ENCODE data around the gene ATP8B4. TPM values are rescaled to one million over a fixed set of nuclear protein-coding genes. Genes with fewer than 3 reads are reported as not detected.

ATP8B4 gene
- total RNA-seq, 6 experiments from 2014 or later: 4.5 to 10.1 (median 6.7) TPM

DNA sequence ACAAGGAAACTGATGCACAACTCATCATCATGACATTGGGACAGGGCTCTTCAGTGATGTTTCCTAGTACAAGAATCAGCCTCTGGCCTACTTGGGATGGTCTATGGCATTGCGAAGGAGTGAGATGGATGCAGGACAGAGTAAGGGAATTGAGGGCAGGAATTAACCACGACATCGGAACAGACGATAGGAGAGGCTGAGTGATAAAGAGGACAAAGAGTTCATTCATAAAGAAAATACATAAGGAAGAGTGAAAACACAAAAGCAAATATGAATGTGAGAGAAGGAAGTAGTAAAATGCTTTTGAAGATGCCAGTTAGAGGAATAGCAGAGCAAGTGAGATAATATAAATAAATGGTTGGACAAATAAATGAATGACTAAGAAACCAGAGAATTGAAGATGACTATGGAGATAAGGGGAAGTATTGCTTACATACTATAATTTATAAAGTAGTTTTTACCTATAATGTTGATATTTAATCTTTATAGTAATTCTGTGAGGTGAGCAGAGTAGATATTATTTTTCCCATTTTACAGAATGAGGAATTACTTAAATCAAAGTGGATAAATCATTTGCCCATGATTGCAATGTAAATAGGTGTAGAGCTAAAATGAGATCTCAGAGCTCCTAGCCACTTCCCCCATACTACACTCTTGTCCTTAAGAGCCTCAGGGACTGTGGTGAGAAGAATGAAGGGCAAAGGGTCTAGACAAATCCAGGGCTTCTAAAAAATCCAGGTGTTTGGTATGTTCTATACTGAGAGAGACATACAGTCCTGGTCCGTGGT, 294.9 kb downstream of the ATP8B4 start:
- intact Hi-C loops (cut with DNase I): no loop called here
- no peaks in the 10 kb centered on the region for H3K36me3 ChIP-seq
- WGBS (ENCODE audit: insufficient coverage, low coverage, low lambda C conversion rate, missing lambda C conversion rate): 65% methylated on average over 5 of the region's 5 CpGs
- H3K4me3 ChIP-seq: no peak overlapping the region
- no peak for ATAC-seq
- H3K27me3 ChIP-seq: no peaks in the 10 kb centered on the region
- H3K9me3 ChIP-seq: no peaks in the 10 kb centered on the region
- no peaks in the 10 kb centered on the region for H3K4me1 ChIP-seq
- TF ChIP-seq, protein P1, sequence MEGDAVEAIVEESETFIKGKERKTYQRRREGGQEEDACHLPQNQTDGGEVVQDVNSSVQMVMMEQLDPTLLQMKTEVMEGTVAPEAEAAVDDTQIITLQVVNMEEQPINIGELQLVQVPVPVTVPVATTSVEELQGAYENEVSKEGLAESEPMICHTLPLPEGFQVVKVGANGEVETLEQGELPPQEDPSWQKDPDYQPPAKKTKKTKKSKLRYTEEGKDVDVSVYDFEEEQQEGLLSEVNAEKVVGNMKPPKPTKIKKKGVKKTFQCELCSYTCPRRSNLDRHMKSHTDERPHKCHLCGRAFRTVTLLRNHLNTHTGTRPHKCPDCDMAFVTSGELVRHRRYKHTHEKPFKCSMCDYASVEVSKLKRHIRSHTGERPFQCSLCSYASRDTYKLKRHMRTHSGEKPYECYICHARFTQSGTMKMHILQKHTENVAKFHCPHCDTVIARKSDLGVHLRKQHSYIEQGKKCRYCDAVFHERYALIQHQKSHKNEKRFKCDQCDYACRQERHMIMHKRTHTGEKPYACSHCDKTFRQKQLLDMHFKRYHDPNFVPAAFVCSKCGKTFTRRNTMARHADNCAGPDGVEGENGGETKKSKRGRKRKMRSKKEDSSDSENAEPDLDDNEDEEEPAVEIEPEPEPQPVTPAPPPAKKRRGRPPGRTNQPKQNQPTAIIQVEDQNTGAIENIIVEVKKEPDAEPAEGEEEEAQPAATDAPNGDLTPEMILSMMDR (IDR thresholded peaks at IDR 0.05): no peak
- no peak for TF ChIP-seq POLR2A (IDR thresholded peaks at IDR 0.05)
- DNase-seq: no peak
- H3K27ac ChIP-seq: no peak overlapping the region

DNA sequence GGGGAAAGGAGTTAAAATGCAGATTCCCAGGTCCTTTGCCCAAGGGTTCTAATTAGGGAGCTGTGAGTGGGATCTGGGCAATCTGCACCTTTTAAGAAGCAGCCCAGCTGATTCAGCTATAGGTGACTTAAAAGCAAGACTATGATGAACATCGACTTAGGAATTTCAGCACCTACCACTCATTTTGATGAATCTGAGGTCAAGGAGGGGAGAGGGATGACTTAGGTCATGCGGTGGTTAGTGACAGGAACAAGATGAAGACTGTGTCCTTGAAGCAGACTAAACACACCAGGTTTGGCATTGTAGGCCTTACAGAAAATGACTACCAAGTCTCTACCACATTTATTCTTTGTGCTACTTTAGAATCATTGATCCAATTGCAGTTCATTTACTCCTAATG, 301.9 kb downstream of the ATP8B4 start:
- Histone ChIP-seq H3K4me3 (no peak overlapping the region), H3K9me3 (no peaks in the 10 kb centered on the region), H3K27me3 (no peaks in the 10 kb centered on the region), H3K36me3 (no peaks in the 10 kb centered on the region), H3K4me1 (no peaks in the 10 kb centered on the region), H3K27ac (no peak overlapping the region)
- TF ChIP-seq, protein P1 (IDR thresholded peaks at IDR 0.05): no peak
- TF ChIP-seq POLR2A (IDR thresholded peaks at IDR 0.05): no peak
- no peak for ATAC-seq
- no peak for DNase-seq
- WGBS (ENCODE audit: insufficient coverage, low coverage, low lambda C conversion rate, missing lambda C conversion rate): 93% methylated on average over 2 of the region's 2 CpGs
- intact Hi-C loops (cut with DNase I): no loop called here

DNA sequence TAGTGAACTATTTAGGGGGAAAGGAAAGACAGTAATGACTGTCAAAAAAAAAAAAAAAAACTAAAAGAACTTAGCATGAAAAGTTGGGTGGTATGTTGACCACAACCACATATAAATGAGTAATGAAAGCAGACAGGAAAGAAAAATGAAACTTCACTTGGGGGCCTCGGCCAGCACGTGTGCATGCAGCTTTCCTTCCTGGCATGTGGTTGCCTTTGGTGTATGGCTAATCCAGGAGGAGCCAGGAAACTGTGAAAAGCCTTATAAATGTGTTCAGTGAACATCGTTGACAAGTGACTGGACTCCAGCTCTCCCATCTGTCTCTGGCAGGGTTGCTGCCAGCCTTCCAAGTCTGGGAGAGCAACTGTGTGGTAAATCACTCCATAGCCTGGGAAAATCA, 303.1 kb downstream of the ATP8B4 start:
- Histone ChIP-seq H3K4me3 (no peak overlapping the region), H3K36me3 (no peaks in the 10 kb centered on the region), H3K27ac (no peak overlapping the region), H3K27me3 (no peaks in the 10 kb centered on the region), H3K9me3 (no peaks in the 10 kb centered on the region), H3K4me1 (no peaks in the 10 kb centered on the region)
- no peak for ATAC-seq
- TF ChIP-seq POLR2A (IDR thresholded peaks at IDR 0.05): no peak
- TF ChIP-seq, protein P1 (IDR thresholded peaks at IDR 0.05): no peak
- 17% methylated on average over 3 of the region's 3 CpGs for WGBS (ENCODE audit: insufficient coverage, low coverage, low lambda C conversion rate, missing lambda C conversion rate)
- intact Hi-C loops (cut with DNase I): no loop called here
- no peak for DNase-seq

DNA sequence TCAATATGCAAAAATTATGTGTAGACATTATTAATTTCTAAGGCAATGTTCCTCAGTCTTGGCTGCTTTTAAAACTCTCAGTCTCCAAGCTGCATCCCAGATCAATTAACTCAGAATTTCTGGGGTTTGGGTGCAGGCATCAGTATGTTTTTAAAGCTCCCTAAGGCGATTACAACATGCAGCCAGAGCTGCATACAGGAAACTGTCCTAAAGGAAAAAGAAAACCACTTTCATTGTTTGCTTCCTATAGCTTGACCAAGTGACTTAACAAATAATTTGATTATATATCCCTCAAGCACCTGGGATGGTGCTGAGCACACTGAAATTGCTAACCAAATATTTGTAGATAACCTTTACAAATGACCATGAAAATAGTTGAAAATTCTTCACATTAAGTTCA, 303.5 kb downstream of the ATP8B4 start:
- 36% methylated on average over 1 of the region's 1 CpG for WGBS (ENCODE audit: insufficient coverage, low coverage, low lambda C conversion rate, missing lambda C conversion rate)
- intact Hi-C loops (cut with DNase I): no loop called here
- Histone ChIP-seq H3K27ac (no peak overlapping the region), H3K4me3 (no peak overlapping the region), H3K27me3 (no peaks in the 10 kb centered on the region), H3K36me3 (no peaks in the 10 kb centered on the region), H3K9me3 (no peaks in the 10 kb centered on the region), H3K4me1 (no peaks in the 10 kb centered on the region)
- DNase-seq: no peak
- ATAC-seq: no peak
- TF ChIP-seq, protein P1 (IDR thresholded peaks at IDR 0.05): no peak
- TF ChIP-seq POLR2A (IDR thresholded peaks at IDR 0.05): no peak

All from right lobe of liver (tissue), 6 donors.